ENCODE data around the gene DLG1. TPM values are rescaled to one million over a fixed set of nuclear protein-coding genes. Genes with fewer than 3 reads are reported as not detected.

The DLG1 gene
- total RNA-seq, 1 donor from 2014 or later, result 115 TPM

- Histone ChIP-seq H3K4me3 (no peak overlapping the region), H3K4me1 (peaks cover 8% of the 10 kb centered on the region), H3K27ac (no peak overlapping the region), H3K9me3 (no peaks in the 10 kb centered on the region), H3K36me3 (no peaks in the 10 kb centered on the region), H3K27me3 (no peaks in the 10 kb centered on the region)
- intact Hi-C loops (cut with DNase I), result loop anchor here (5.0 kb wide), 1 partner anchor 255 kb away; no protein-coding TSS in a partner anchor
- TF ChIP-seq, protein P1, sequence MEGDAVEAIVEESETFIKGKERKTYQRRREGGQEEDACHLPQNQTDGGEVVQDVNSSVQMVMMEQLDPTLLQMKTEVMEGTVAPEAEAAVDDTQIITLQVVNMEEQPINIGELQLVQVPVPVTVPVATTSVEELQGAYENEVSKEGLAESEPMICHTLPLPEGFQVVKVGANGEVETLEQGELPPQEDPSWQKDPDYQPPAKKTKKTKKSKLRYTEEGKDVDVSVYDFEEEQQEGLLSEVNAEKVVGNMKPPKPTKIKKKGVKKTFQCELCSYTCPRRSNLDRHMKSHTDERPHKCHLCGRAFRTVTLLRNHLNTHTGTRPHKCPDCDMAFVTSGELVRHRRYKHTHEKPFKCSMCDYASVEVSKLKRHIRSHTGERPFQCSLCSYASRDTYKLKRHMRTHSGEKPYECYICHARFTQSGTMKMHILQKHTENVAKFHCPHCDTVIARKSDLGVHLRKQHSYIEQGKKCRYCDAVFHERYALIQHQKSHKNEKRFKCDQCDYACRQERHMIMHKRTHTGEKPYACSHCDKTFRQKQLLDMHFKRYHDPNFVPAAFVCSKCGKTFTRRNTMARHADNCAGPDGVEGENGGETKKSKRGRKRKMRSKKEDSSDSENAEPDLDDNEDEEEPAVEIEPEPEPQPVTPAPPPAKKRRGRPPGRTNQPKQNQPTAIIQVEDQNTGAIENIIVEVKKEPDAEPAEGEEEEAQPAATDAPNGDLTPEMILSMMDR (IDR thresholded peaks at IDR 0.05), result peak; percentile 35 to 65 (median 45)
- no peak for TF ChIP-seq POLR2AphosphoS5 (IDR thresholded peaks at IDR 0.05; ENCODE audit: insufficient read depth in 1 of 2, low read depth in 1 of 2)
- DNase-seq (ENCODE audit: extremely low spot score in 2 of 2), result no peak
Observed at GRCh38 chr3:197256836-197257444, 41.5 kb downstream of the DLG1 start.

DNA sequence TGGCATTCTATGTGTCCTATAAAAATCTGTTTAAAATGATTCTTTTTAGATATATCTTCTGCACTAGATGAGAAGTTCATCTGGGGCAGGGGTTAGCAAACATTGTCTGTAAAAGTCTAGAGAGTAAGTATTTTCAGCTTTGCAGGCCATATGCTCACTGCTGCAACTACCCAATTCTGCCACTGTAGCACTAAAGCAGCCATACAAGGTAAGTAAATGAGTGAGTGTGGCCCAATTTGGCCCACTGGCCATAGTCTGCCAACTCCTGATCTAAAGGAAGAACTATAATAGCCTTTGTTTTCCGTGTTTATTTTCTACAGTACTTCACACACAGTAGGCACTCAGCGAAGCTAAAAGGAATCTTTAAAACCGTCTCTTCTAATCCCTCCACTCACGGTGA lies 42.3 kb downstream of the DLG1 start:
- Histone ChIP-seq H3K36me3 (no peaks in the 10 kb centered on the region), H3K9me3 (no peaks in the 10 kb centered on the region), H3K4me1 (peaks cover 8% of the 10 kb centered on the region), H3K27me3 (no peaks in the 10 kb centered on the region), H3K27ac (no peak overlapping the region), H3K4me3 (no peak overlapping the region)
- no peak for DNase-seq (ENCODE audit: extremely low spot score in 2 of 2)
- intact Hi-C loops (cut with DNase I), result loop anchor here (5.0 kb wide), 1 partner anchor 256 kb away; no protein-coding TSS in a partner anchor
- TF ChIP-seq POLR2AphosphoS5 (IDR thresholded peaks at IDR 0.05; ENCODE audit: insufficient read depth in 1 of 2, low read depth in 1 of 2) (no peak), POLR2A (IDR thresholded peaks at IDR 0.05) (no peak)
- TF ChIP-seq, protein P1 (IDR thresholded peaks at IDR 0.05), result no peak

DNA sequence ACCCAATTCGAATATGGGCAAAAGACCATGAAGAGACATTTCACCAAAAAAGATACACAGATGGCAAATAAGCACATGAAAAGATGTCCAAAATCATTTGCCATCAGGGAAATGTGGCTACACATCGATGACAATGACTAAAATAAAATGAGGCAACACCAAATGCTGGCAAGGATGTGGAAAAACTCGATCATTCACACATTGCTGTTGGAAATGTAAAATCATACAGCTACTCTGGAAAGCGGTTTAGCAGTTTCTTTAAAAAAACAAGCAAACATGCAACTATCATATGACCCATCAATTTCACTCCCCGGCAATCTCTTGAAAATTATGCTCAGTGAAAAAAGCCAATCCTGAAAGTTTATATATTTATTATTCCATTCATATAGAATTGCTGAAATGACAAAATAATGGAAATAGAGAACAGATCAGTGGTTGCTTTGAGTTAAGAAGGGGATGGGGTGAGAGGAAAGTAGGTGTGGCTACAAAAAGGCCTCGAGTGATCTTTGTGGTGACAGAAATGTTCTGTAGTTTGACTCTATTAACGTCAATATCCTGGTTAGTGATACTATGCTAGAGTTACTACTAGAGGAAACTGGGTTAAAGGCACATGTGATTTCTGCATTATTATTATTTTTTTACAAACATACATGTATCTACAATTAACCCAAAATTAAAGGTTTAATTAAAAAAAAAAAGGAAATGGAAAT lies 45.0 kb downstream of the DLG1 start:
- H3K36me3 ChIP-seq, result no peaks in the 10 kb centered on the region
- peaks cover 4% of the 10 kb centered on the region for H3K9me3 ChIP-seq
- H3K27me3 ChIP-seq, result no peaks in the 10 kb centered on the region
- no peak overlapping the region for H3K4me3 ChIP-seq
- no peak overlapping the region for H3K27ac ChIP-seq
- no peak for DNase-seq (ENCODE audit: extremely low spot score in 2 of 2)
- peaks cover 8% of the 10 kb centered on the region for H3K4me1 ChIP-seq
- intact Hi-C loops (cut with DNase I), result no loop called here
- TF ChIP-seq POLR2A (IDR thresholded peaks at IDR 0.05), result no peak
- TF ChIP-seq POLR2AphosphoS5 (IDR thresholded peaks at IDR 0.05; ENCODE audit: insufficient read depth in 1 of 2, low read depth in 1 of 2), result no peak
- TF ChIP-seq, protein P1 (IDR thresholded peaks at IDR 0.05), result no peak

DNA sequence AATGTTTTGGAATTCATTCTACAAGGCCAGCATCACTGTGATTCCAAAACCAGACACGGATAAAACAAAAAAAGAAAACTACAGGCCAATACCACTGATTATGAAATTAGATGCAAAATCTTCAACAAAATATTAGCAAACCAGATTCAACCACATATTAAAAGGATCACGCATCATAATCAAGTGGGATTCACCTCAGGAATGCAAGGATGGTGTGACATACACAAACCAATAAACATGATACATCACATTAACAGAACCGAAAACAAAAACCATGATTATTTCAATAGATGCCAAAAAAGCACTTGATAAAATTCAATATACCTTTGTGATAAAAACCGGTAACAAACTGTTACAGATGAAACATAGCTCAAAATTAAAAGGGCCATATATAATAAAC lies 48.9 kb downstream of the DLG1 start:
- TF ChIP-seq, protein P1 (IDR thresholded peaks at IDR 0.05), result no peak
- TF ChIP-seq POLR2AphosphoS5 (IDR thresholded peaks at IDR 0.05; ENCODE audit: insufficient read depth in 1 of 2, low read depth in 1 of 2) (no peak), POLR2A (IDR thresholded peaks at IDR 0.05) (no peak)
- Histone ChIP-seq H3K27me3 (no peaks in the 10 kb centered on the region), H3K9me3 (peaks cover 4% of the 10 kb centered on the region), H3K4me3 (no peak overlapping the region), H3K36me3 (no peaks in the 10 kb centered on the region), H3K4me1 (no peaks in the 10 kb centered on the region), H3K27ac (no peak overlapping the region)
- intact Hi-C loops (cut with DNase I), result no loop called here
- DNase-seq (ENCODE audit: extremely low spot score in 2 of 2), result no peak

DNA sequence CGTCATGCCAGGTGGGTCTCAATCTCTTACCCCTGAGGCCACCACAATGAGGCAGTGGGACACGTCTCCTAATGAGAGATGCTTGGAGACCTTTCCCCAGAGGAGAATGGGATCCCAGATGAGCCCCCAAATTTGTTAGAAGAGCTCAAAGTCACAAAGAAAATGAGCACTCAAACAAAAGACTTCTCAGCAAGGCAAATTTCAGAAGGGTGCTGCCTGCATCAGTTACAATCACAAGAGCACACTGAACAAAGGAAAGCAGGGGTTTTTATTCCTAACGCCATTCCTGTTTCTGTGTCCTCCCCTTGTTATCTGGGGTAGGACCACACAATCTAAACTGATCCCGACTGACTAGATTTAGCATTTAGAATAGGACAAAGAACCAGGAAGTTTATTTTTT lies 50.1 kb downstream of the DLG1 start:
- Histone ChIP-seq H3K27me3 (no peaks in the 10 kb centered on the region), H3K27ac (no peak overlapping the region), H3K36me3 (no peaks in the 10 kb centered on the region), H3K9me3 (peaks cover 4% of the 10 kb centered on the region), H3K4me1 (no peaks in the 10 kb centered on the region), H3K4me3 (no peak overlapping the region)
- no peak for TF ChIP-seq POLR2AphosphoS5 (IDR thresholded peaks at IDR 0.05; ENCODE audit: insufficient read depth in 1 of 2, low read depth in 1 of 2)
- TF ChIP-seq, protein P1 (IDR thresholded peaks at IDR 0.05), result no peak
- no peak for TF ChIP-seq POLR2A (IDR thresholded peaks at IDR 0.05)
- DNase-seq (ENCODE audit: extremely low spot score in 2 of 2), result no peak
- intact Hi-C loops (cut with DNase I), result no loop called here
